ENCODE data around the gene TSNAXIP1.

The TSNAXIP1 gene

DNA sequence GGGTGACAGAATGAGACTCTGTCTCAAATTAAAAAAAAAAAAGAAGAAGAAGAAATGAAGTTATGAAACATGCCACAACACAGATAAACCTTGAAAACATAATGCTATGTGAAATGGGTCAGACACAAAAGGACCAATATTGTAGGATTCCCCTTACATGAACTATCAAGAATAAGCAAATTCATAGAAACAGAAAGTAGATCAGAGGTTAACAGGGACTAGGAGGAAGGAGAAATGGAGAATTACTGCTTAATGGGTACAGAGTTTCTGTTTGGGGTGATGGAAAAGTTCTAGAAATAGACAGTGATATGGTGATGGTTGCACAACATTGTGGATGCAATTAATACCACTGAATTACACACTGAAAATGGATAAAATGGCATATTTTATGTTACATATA is 16.6 kb upstream of the TSNAXIP1 start:
- H3K4me1 ChIP-seq (ENCODE audit: control insufficient read depth, insufficient read depth, low read length): no peaks in the 10 kb centered on the region
- H3K9ac ChIP-seq (ENCODE audit: low read length): no peak overlapping the region
- no peaks in the 10 kb centered on the region for H3K36me3 ChIP-seq (ENCODE audit: control insufficient read depth, insufficient read depth, low read length)
- H3K27me3 ChIP-seq (ENCODE audit: control insufficient read depth, insufficient read depth, low read length): no peaks in the 10 kb centered on the region
- H3K4me3 ChIP-seq (ENCODE audit: low read length): no peak overlapping the region
- no peak overlapping the region for H3K27ac ChIP-seq (ENCODE audit: low read depth, low read length)

DNA sequence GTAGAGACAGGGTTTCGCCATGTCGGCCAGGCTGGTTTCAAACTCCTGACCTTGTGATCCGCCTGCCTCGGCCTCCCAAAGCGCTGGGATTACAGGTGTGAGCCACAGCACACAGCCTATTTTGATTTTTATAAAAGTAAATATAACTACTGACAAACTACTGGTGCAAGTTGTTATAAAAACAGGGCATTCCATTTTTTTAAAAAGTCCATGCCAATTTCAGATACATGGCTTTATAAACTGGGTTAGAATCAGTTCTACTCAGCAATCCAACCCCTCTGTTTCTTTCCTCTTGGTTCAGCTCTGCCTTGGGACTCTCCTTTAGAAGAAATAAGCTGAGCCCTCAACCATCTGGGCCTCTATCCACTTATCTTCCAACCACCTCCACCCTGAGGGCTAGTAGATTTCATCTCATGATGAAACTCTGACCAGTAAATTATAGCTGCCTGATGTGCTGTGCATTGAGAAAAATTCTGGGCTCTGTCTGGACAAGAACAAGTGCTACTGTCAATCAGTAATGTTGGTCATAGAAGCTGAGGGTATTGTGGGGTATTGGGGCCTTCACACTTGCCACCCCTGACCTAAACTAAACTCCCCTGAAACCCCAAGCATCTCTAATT is 10.5 kb upstream of the TSNAXIP1 start:
- H3K4me1 ChIP-seq (ENCODE audit: control insufficient read depth, insufficient read depth, low read length): no peaks in the 10 kb centered on the region
- no peak overlapping the region for H3K27ac ChIP-seq (ENCODE audit: low read depth, low read length)
- no peak overlapping the region for H3K9ac ChIP-seq (ENCODE audit: low read length)
- peaks cover 6% of the 10 kb centered on the region for H3K36me3 ChIP-seq (ENCODE audit: control insufficient read depth, insufficient read depth, low read length)
- no peaks in the 10 kb centered on the region for H3K27me3 ChIP-seq (ENCODE audit: control insufficient read depth, insufficient read depth, low read length)
- H3K4me3 ChIP-seq (ENCODE audit: low read length): no peak overlapping the region

GRCh38 chr16:67800338-67800926 is 6.3 kb upstream of the TSNAXIP1 start:
- H3K27me3 ChIP-seq (ENCODE audit: control insufficient read depth, insufficient read depth, low read length): no peaks in the 10 kb centered on the region
- peaks cover 6% of the 10 kb centered on the region for H3K36me3 ChIP-seq (ENCODE audit: control insufficient read depth, insufficient read depth, low read length)
- H3K4me3 ChIP-seq (ENCODE audit: low read length): no peak overlapping the region
- peaks cover 3% of the 10 kb centered on the region for H3K4me1 ChIP-seq (ENCODE audit: control insufficient read depth, insufficient read depth, low read length)
- H3K27ac ChIP-seq (ENCODE audit: low read depth, low read length): no peak overlapping the region
- H3K9ac ChIP-seq (ENCODE audit: low read length): no peak overlapping the region

- no peaks in the 10 kb centered on the region for H3K27me3 ChIP-seq (ENCODE audit: control insufficient read depth, insufficient read depth, low read length)
- H3K27ac ChIP-seq (ENCODE audit: low read depth, low read length): no peak overlapping the region
- peaks cover 7% of the 10 kb centered on the region for H3K4me1 ChIP-seq (ENCODE audit: control insufficient read depth, insufficient read depth, low read length)
- no peak overlapping the region for H3K4me3 ChIP-seq (ENCODE audit: low read length)
- peaks cover 6% of the 10 kb centered on the region for H3K36me3 ChIP-seq (ENCODE audit: control insufficient read depth, insufficient read depth, low read length)
- H3K9ac ChIP-seq (ENCODE audit: low read length): no peak overlapping the region
Observed at GRCh38 chr16:67801241-67801640, 5.4 kb upstream of the TSNAXIP1 start.

DNA sequence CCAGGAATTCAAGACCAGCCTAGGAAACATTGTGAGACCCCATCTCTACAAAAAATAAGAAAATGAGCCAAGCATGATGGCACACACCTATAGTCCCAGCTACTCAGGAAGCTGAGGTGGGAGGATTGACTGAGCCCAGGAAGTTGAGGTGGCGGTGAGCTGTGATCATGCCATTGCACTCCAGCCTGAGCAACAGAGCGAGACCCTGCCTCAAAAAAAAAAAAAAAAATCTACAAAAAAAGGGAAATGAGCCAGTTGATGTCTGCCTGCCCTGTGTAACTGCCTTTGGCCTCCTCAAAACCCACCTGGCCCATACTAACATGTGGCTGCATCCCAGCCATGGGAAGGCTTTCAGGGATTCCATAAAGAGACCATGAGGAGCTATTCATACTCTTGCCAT is 4.8 kb upstream of the TSNAXIP1 start:
- Histone ChIP-seq H3K27me3 (ENCODE audit: control insufficient read depth, insufficient read depth, low read length) (no peaks in the 10 kb centered on the region), H3K4me3 (ENCODE audit: low read length) (no peak overlapping the region), H3K36me3 (ENCODE audit: control insufficient read depth, insufficient read depth, low read length) (peaks cover 6% of the 10 kb centered on the region), H3K27ac (ENCODE audit: low read depth, low read length) (no peak overlapping the region), H3K4me1 (ENCODE audit: control insufficient read depth, insufficient read depth, low read length) (peaks cover 7% of the 10 kb centered on the region), H3K9ac (ENCODE audit: low read length) (no peak overlapping the region)

- H3K9ac ChIP-seq (ENCODE audit: low read length): no peak overlapping the region
- H3K4me1 ChIP-seq (ENCODE audit: control insufficient read depth, insufficient read depth, low read length): peaks cover 7% of the 10 kb centered on the region
- H3K27ac ChIP-seq (ENCODE audit: low read depth, low read length): no peak overlapping the region
- H3K27me3 ChIP-seq (ENCODE audit: control insufficient read depth, insufficient read depth, low read length): no peaks in the 10 kb centered on the region
- no peak overlapping the region for H3K4me3 ChIP-seq (ENCODE audit: low read length)
- peaks cover 2% of the 10 kb centered on the region for H3K36me3 ChIP-seq (ENCODE audit: control insufficient read depth, insufficient read depth, low read length)
Observed at GRCh38 chr16:67803894-67804293, 2.8 kb upstream of the TSNAXIP1 start.

- Histone ChIP-seq H3K27me3 (ENCODE audit: control insufficient read depth, insufficient read depth, low read length) (no peaks in the 10 kb centered on the region), H3K4me1 (ENCODE audit: control insufficient read depth, insufficient read depth, low read length) (peaks cover 7% of the 10 kb centered on the region), H3K9ac (ENCODE audit: low read length) (no peak overlapping the region), H3K4me3 (ENCODE audit: low read length) (peak overlapping the region; percentile 99), H3K27ac (ENCODE audit: low read depth, low read length) (no peak overlapping the region), H3K36me3 (ENCODE audit: control insufficient read depth, insufficient read depth, low read length) (no peaks in the 10 kb centered on the region)
Observed at GRCh38 chr16:67804853-67805542, 1.7 kb upstream of the TSNAXIP1 start.

- H3K27ac ChIP-seq (ENCODE audit: low read depth, low read length): peak overlapping the region; percentile 82
- peaks cover 7% of the 10 kb centered on the region for H3K4me1 ChIP-seq (ENCODE audit: control insufficient read depth, insufficient read depth, low read length)
- H3K27me3 ChIP-seq (ENCODE audit: control insufficient read depth, insufficient read depth, low read length): no peaks in the 10 kb centered on the region
- H3K4me3 ChIP-seq (ENCODE audit: low read length): peak overlapping the region; percentile 99
- peak overlapping the region; percentile 88 for H3K9ac ChIP-seq (ENCODE audit: low read length)
- H3K36me3 ChIP-seq (ENCODE audit: control insufficient read depth, insufficient read depth, low read length): no peaks in the 10 kb centered on the region
Observed at GRCh38 chr16:67805718-67806427, 816 bp upstream of the TSNAXIP1 start.

GRCh38 chr16:67807148-67807682 is 526 bp downstream of the TSNAXIP1 start:
- Histone ChIP-seq H3K27ac (ENCODE audit: low read depth, low read length) (peak overlapping the region; percentile 66), H3K9ac (ENCODE audit: low read length) (no peak overlapping the region), H3K27me3 (ENCODE audit: control insufficient read depth, insufficient read depth, low read length) (no peaks in the 10 kb centered on the region), H3K4me3 (ENCODE audit: low read length) (peak overlapping the region; percentile 99), H3K4me1 (ENCODE audit: control insufficient read depth, insufficient read depth, low read length) (peaks cover 7% of the 10 kb centered on the region), H3K36me3 (ENCODE audit: control insufficient read depth, insufficient read depth, low read length) (no peaks in the 10 kb centered on the region)

- Histone ChIP-seq H3K27ac (ENCODE audit: low read depth, low read length) (no peak overlapping the region), H3K9ac (ENCODE audit: low read length) (no peak overlapping the region), H3K36me3 (ENCODE audit: control insufficient read depth, insufficient read depth, low read length) (no peaks in the 10 kb centered on the region), H3K4me3 (ENCODE audit: low read length) (no peak overlapping the region), H3K4me1 (ENCODE audit: control insufficient read depth, insufficient read depth, low read length) (no peaks in the 10 kb centered on the region), H3K27me3 (ENCODE audit: control insufficient read depth, insufficient read depth, low read length) (no peaks in the 10 kb centered on the region)
Observed at GRCh38 chr16:67811899-67812298, 5.2 kb downstream of the TSNAXIP1 start.

DNA sequence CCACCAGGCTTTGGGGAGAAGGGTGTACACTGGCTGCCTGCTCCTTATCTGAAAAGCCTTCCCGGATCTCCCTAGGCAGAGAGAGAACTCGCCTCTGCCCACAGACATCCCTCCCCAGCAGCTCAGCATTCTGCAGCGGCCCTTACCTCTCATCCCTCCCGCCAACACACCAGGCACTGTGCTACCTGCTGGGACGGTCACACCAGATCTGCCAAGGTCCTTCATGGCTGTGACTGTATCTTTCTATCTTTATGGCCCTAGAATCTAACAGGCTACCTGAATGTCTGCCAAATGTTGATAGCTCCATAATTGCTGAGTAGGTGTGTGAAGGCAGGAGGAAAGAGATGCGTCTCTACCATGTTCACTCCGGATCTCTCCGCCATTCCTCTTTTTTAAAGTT is 7.9 kb downstream of the TSNAXIP1 start:
- Histone ChIP-seq H3K27me3 (ENCODE audit: control insufficient read depth, insufficient read depth, low read length) (no peaks in the 10 kb centered on the region), H3K36me3 (ENCODE audit: control insufficient read depth, insufficient read depth, low read length) (no peaks in the 10 kb centered on the region), H3K27ac (ENCODE audit: low read depth, low read length) (no peak overlapping the region), H3K9ac (ENCODE audit: low read length) (no peak overlapping the region), H3K4me1 (ENCODE audit: control insufficient read depth, insufficient read depth, low read length) (no peaks in the 10 kb centered on the region), H3K4me3 (ENCODE audit: low read length) (no peak overlapping the region)

- H3K4me3 ChIP-seq (ENCODE audit: low read length): no peak overlapping the region
- no peak overlapping the region for H3K27ac ChIP-seq (ENCODE audit: low read depth, low read length)
- H3K4me1 ChIP-seq (ENCODE audit: control insufficient read depth, insufficient read depth, low read length): no peaks in the 10 kb centered on the region
- H3K36me3 ChIP-seq (ENCODE audit: control insufficient read depth, insufficient read depth, low read length): no peaks in the 10 kb centered on the region
- H3K9ac ChIP-seq (ENCODE audit: low read length): no peak overlapping the region
- no peaks in the 10 kb centered on the region for H3K27me3 ChIP-seq (ENCODE audit: control insufficient read depth, insufficient read depth, low read length)
Observed at GRCh38 chr16:67820608-67821259, 14.0 kb downstream of the TSNAXIP1 start.

Data from rectal smooth muscle tissue (tissue), 1 donor.